ENCODE data around the gene PIK3AP1. TPM values are rescaled to one million over a fixed set of nuclear protein-coding genes. Genes with fewer than 3 reads are reported as not detected.

The PIK3AP1 gene
- total and polyA plus RNA-seq, 10 of the 15 experiments (the other 5 are each of a cell fraction or from before 2014, with no cell fraction given), result 26.2 to 306 (median 119) TPM

GRCh38 chr10:96696845-96697425, 23.4 kb downstream of the PIK3AP1 start (continued):
- TF ChIP-seq, protein P1, sequence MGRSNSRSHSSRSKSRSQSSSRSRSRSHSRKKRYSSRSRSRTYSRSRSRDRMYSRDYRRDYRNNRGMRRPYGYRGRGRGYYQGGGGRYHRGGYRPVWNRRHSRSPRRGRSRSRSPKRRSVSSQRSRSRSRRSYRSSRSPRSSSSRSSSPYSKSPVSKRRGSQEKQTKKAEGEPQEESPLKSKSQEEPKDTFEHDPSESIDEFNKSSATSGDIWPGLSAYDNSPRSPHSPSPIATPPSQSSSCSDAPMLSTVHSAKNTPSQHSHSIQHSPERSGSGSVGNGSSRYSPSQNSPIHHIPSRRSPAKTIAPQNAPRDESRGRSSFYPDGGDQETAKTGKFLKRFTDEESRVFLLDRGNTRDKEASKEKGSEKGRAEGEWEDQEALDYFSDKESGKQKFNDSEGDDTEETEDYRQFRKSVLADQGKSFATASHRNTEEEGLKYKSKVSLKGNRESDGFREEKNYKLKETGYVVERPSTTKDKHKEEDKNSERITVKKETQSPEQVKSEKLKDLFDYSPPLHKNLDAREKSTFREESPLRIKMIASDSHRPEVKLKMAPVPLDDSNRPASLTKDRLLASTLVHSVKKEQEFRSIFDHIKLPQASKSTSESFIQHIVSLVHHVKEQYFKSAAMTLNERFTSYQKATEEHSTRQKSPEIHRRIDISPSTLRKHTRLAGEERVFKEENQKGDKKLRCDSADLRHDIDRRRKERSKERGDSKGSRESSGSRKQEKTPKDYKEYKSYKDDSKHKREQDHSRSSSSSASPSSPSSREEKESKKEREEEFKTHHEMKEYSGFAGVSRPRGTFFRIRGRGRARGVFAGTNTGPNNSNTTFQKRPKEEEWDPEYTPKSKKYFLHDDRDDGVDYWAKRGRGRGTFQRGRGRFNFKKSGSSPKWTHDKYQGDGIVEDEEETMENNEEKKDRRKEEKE (IDR thresholded peaks at IDR 0.05), result no peak
- TF ChIP-seq EP300 (IDR thresholded peaks at IDR 0.05; ENCODE audit: borderline replicate concordance in 1 of 2, control insufficient read depth in 1 of 2, low read depth in 2 of 2, low read length in 2 of 2) (no peak), BCL11A (IDR thresholded peaks at IDR 0.05; ENCODE audit: low read depth, low read length) (peak; percentile 28; the same call in 1 of the 2 replicates), CBX3 (IDR thresholded peaks at IDR 0.05; ENCODE audit: borderline replicate concordance, low read depth) (no peak), RAD21 (IDR thresholded peaks at IDR 0.05; ENCODE audit: insufficient read depth, low read depth, low read length) (no peak), WRNIP1 (IDR thresholded peaks at IDR 0.05; ENCODE audit: borderline replicate concordance, low read depth, low read length) (no peak), ZNF207 (IDR thresholded peaks at IDR 0.05; ENCODE audit: borderline replicate concordance) (0 out of 2 replicates have a peak, but pooled peaks have one; percentile 31), RFX5 (IDR thresholded peaks at IDR 0.05; ENCODE audit: low read depth, low read length) (no peak), IKZF1 (conservative IDR thresholded peaks at IDR 0.05) (no peak), SMAD1 (IDR thresholded peaks at IDR 0.05; ENCODE audit: low read depth, partially characterized antibody) (no peak), MEF2A (IDR thresholded peaks at IDR 0.05; ENCODE audit: insufficient read depth, low read depth, low read length) (no peak), ZNF217 (IDR thresholded peaks at IDR 0.05) (0 out of 2 replicates have a peak, but pooled peaks have one; percentile 14), ETV6 (conservative IDR thresholded peaks at IDR 0.05 in 1 of 2, IDR thresholded peaks at IDR 0.05 in 1 of 2; ENCODE audit: borderline replicate concordance in 1 of 2, low read depth in 1 of 2) (no peak), MYC (IDR thresholded peaks at IDR 0.05; ENCODE audit: insufficient read depth, insufficient read length, insufficient replicate concordance, low read length, severe bottlenecking) (no peak), ZNF24 (IDR thresholded peaks at IDR 0.05) (no peak), E2F4 (IDR thresholded peaks at IDR 0.05; ENCODE audit: low read depth, low read length) (no peak), CEBPB (IDR thresholded peaks at IDR 0.05; ENCODE audit: borderline replicate concordance in 1 of 2, low read depth in 2 of 2, low read length in 2 of 2) (no peak), FOXM1 (IDR thresholded peaks at IDR 0.05; ENCODE audit: low read depth, low read length) (no peak), PAX8 (IDR thresholded peaks at IDR 0.05) (no peak), MLLT1 (IDR thresholded peaks at IDR 0.05) (peak; percentile 67; the same call in 1 of the 2 replicates), ZNF274 (IDR thresholded peaks at IDR 0.05; ENCODE audit: insufficient read depth, insufficient read length) (no peak), ZNF384 (IDR thresholded peaks at IDR 0.05; ENCODE audit: borderline replicate concordance, low read depth, low read length) (no peak), STAT3 (IDR thresholded peaks at IDR 0.05; ENCODE audit: low read depth, low read length) (no peak), CHD1 (IDR thresholded peaks at IDR 0.05; ENCODE audit: low read depth, low read length) (no peak; the same call in 1 of the 2 replicates)

Data from GM12878 (cell line).